GM19351 (cell line): Measurements from ENCODE around the gene CPNE4.
"Not testable (repeated sequence)": the region's sequence is repeated elsewhere in the genome, so short reads cannot be mapped to it uniquely, and the experiment has no call there.

Experiments used
- ATAC-seq: cut with Tn5 transposase; IDR thresholded peaks from one replicate; pipeline ENCODE4 v1.9.1; 2021; ENCODE audit warnings: mild to moderate bottlenecking, moderate library complexity; ENCODE audit not compliant: unreplicated experiment

The CPNE4 gene

GRCh38 chr3:131486545-131486944 lies 548.3 kb downstream of the CPNE4 start:
- ATAC-seq: not testable (repeated sequence)

GRCh38 chr3:131485119-131485518 lies 549.7 kb downstream of the CPNE4 start:
- ATAC-seq: no peak

GRCh38 chr3:131484496-131485111 lies 550.2 kb downstream of the CPNE4 start:
- no peak for ATAC-seq
